Activated naive CD4-positive, alpha-beta T cell treated with anti-CD3 and anti-CD28 coated beads, Interleukin-2, amount 10 ng/mL, durations not matched to agents 7 days and 5 days (primary cell): ENCODE data around the gene KIAA1217.
"Not testable (repeated sequence)": the region's sequence is repeated elsewhere in the genome, so short reads cannot be mapped to it uniquely, and the experiment has no call there.

Experiments used
- CTCF ChIA-PET: fragments of 350-600 bp; sonication (Branson Sonifier 250); formaldehyde crosslinking; loops from one replicate; lab custom pipeline; 2021; ENCODE audit warnings: antibody characterized with exemption; lab: Charles Lee
- DNase-seq: peaks from one replicate; pipeline ENCODE4 v3.0.0-alpha.2; 2020
- H3K27ac Mint-ChIP-seq: one replicate; pipeline ENCODE4 v1.8.0; 2021; ENCODE audit warnings: mild to moderate bottlenecking, moderate library complexity, mixed read lengths
- H3K27me3 Mint-ChIP-seq: one replicate; pipeline ENCODE4 v1.8.0; 2021; ENCODE audit warnings: mild to moderate bottlenecking, mixed read lengths
- H3K36me3 Mint-ChIP-seq: one replicate; pipeline ENCODE4 v1.8.0; 2021; ENCODE audit warnings: mixed read lengths
- H3K4me1 Mint-ChIP-seq: one replicate; pipeline ENCODE4 v1.8.0; 2021; ENCODE audit warnings: mixed read lengths
- H3K4me3 Mint-ChIP-seq: one replicate; pipeline ENCODE4 v1.8.0; 2021; ENCODE audit warnings: mild to moderate bottlenecking, moderate library complexity, mixed read lengths
- H3K9me3 Mint-ChIP-seq: one replicate; pipeline ENCODE4 v1.8.0; 2021; ENCODE audit warnings: mixed read lengths

Gene KIAA1217

GRCh38 chr10:24430591-24430990 is 221.7 kb downstream of the KIAA1217 start:
- H3K36me3 Mint-ChIP-seq, result no peaks in the 10 kb centered on the region
- H3K4me3 Mint-ChIP-seq, result no peak overlapping the region
- peaks cover 4% of the 10 kb centered on the region for H3K9me3 Mint-ChIP-seq
- CTCF ChIA-PET, result no interaction called here
- H3K27me3 Mint-ChIP-seq, result no peaks in the 10 kb centered on the region
- no peaks in the 10 kb centered on the region for H3K4me1 Mint-ChIP-seq
- DNase-seq, result no peak
- no peak overlapping the region for H3K27ac Mint-ChIP-seq

- Mint-ChIP-seq H3K27me3 (no peaks in the 10 kb centered on the region), H3K4me3 (no peak overlapping the region), H3K4me1 (no peaks in the 10 kb centered on the region), H3K9me3 (peaks cover 4% of the 10 kb centered on the region), H3K36me3 (no peaks in the 10 kb centered on the region), H3K27ac (no peak overlapping the region)
- no peak for DNase-seq
- CTCF ChIA-PET, result interaction anchor here (0.7 kb wide), 1 partner anchor 458 kb away, joined by 3 read pairs; no protein-coding TSS in a partner anchor
Observed at GRCh38 chr10:24432478-24433416, 223.8 kb downstream of the KIAA1217 start.

GRCh38 chr10:24433705-24434104 is 224.8 kb downstream of the KIAA1217 start:
- Mint-ChIP-seq H3K27ac (no peak overlapping the region), H3K4me1 (no peaks in the 10 kb centered on the region), H3K27me3 (no peaks in the 10 kb centered on the region), H3K36me3 (no peaks in the 10 kb centered on the region), H3K4me3 (no peak overlapping the region), H3K9me3 (peaks cover 4% of the 10 kb centered on the region)
- CTCF ChIA-PET, result interaction anchor here (0.7 kb wide), 1 partner anchor 458 kb away, joined by 3 read pairs; no protein-coding TSS in a partner anchor
- no peak for DNase-seq

GRCh38 chr10:24434961-24435360 is 226.0 kb downstream of the KIAA1217 start:
- peaks cover 3% of the 10 kb centered on the region for H3K27me3 Mint-ChIP-seq
- no peak overlapping the region for H3K27ac Mint-ChIP-seq
- DNase-seq, result no peak
- H3K4me1 Mint-ChIP-seq, result no peaks in the 10 kb centered on the region
- CTCF ChIA-PET, result no interaction called here
- peaks cover 4% of the 10 kb centered on the region for H3K9me3 Mint-ChIP-seq
- H3K4me3 Mint-ChIP-seq, result no peak overlapping the region
- no peaks in the 10 kb centered on the region for H3K36me3 Mint-ChIP-seq

DNA sequence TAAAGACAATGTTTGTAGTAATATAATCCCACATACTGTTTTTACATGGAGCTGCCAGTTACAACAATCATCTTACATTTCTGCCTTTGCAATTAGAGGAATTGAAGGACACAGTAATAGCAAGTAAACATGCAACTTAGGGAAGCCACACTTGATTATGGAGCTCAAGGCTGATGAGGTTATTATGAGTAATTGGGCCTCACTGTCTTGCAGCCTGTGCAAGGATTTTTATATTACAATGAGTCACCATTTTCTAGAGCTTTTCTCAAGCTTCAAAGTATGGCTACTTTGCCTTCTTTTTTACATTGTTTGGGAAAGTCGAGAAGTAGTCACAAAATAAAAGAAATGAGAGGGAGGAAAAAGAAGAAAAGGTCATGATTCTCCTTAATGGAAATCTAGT is 226.4 kb downstream of the KIAA1217 start:
- no peaks in the 10 kb centered on the region for H3K36me3 Mint-ChIP-seq
- peaks cover 3% of the 10 kb centered on the region for H3K27me3 Mint-ChIP-seq
- H3K4me1 Mint-ChIP-seq, result no peaks in the 10 kb centered on the region
- peaks cover 4% of the 10 kb centered on the region for H3K9me3 Mint-ChIP-seq
- H3K27ac Mint-ChIP-seq, result no peak overlapping the region
- CTCF ChIA-PET, result no interaction called here
- no peak overlapping the region for H3K4me3 Mint-ChIP-seq
- DNase-seq, result no peak

DNA sequence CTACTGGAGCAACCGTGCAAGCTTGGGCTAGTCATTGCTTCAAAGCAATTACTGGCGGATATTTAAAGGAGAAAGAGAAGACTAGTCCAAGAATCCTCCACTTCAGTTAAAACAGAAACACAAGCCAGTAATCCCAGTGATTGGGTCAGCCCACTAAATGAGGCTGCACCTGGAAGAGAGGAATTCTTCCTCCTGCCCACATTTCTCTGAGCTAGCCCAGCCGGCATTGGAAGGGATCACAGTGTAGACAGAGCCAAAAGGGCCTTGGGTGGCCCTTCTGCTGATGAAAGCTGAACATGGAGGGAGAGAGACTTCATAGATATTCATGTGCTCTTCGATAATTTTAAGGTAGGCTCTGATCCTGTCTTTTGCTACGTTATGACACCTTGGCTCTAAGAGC is 228.4 kb downstream of the KIAA1217 start:
- H3K36me3 Mint-ChIP-seq, result no peaks in the 10 kb centered on the region
- DNase-seq, result no peak
- peaks cover 3% of the 10 kb centered on the region for H3K27me3 Mint-ChIP-seq
- CTCF ChIA-PET, result no interaction called here
- H3K4me1 Mint-ChIP-seq, result no peaks in the 10 kb centered on the region
- H3K27ac Mint-ChIP-seq, result no peak overlapping the region
- H3K4me3 Mint-ChIP-seq, result no peak overlapping the region
- peaks cover 4% of the 10 kb centered on the region for H3K9me3 Mint-ChIP-seq

DNA sequence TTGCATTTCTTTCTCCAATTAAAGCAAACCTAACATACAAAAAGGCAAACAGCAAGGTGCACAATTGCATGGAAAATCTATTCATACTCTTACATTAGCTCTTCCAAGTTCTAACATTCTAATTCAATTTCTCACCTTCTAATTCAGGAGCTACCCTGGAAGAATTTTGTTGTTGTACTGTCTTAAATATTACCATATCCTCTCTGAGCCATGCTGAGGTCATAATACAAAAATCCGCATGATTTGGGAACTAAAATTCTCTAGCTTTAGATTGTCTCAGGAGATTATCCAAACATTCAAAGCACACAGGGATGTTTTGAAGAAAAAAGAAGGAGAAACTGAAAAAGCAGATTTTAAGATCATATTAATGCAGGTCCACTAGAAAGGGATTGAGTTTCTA is 229.9 kb downstream of the KIAA1217 start:
- CTCF ChIA-PET, result interaction anchor here (0.8 to 1.2 kb wide), 2 partner anchors 65 to 81 kb away, joined by 3 read pairs; no protein-coding TSS in a partner anchor
- no peak for DNase-seq
- H3K36me3 Mint-ChIP-seq, result no peaks in the 10 kb centered on the region
- H3K27ac Mint-ChIP-seq, result no peak overlapping the region
- H3K4me1 Mint-ChIP-seq, result no peaks in the 10 kb centered on the region
- H3K4me3 Mint-ChIP-seq, result no peak overlapping the region
- H3K9me3 Mint-ChIP-seq, result peaks cover 4% of the 10 kb centered on the region
- H3K27me3 Mint-ChIP-seq, result peaks cover 3% of the 10 kb centered on the region

DNA sequence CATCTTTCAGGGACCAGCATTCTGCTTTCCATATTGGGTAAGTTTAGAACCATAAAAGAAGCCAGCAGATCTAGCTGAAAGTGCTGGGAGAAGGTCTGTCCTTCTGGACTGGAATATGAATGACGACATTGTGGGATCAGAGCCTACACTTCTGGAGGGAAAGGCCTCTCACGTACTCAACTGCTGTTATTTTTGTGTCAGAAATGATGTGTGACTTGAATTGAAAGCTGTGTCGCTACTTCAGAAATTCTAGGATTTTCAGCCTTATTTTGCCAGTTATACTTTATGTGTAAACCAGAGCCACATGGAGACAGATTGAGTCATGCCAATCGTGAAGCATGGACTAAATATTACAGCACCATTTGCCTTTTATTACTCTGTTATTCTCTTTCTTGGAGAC is 231.0 kb downstream of the KIAA1217 start:
- no peaks in the 10 kb centered on the region for H3K9me3 Mint-ChIP-seq
- H3K27me3 Mint-ChIP-seq, result peaks cover 3% of the 10 kb centered on the region
- no peak overlapping the region for H3K27ac Mint-ChIP-seq
- CTCF ChIA-PET, result interaction anchor here (1.2 kb wide), 1 partner anchor 64 kb away, joined by 3 read pairs; no protein-coding TSS in a partner anchor
- H3K4me3 Mint-ChIP-seq, result no peak overlapping the region
- DNase-seq, result no peak
- H3K4me1 Mint-ChIP-seq, result no peaks in the 10 kb centered on the region
- H3K36me3 Mint-ChIP-seq, result no peaks in the 10 kb centered on the region

- no peak overlapping the region for H3K27ac Mint-ChIP-seq
Observed at GRCh38 chr10:24440817-24441797, 232.2 kb downstream of the KIAA1217 start.

GRCh38 chr10:24442234-24442633 is 233.3 kb downstream of the KIAA1217 start:
- Mint-ChIP-seq H3K36me3 (no peaks in the 10 kb centered on the region), H3K27me3 (peaks cover 7% of the 10 kb centered on the region), H3K4me3 (no peak overlapping the region), H3K9me3 (no peaks in the 10 kb centered on the region), H3K4me1 (no peaks in the 10 kb centered on the region), H3K27ac (no peak overlapping the region)
- no peak for DNase-seq
- CTCF ChIA-PET, result no interaction called here

More at GRCh38 chr10:24440817-24441797, 232.2 kb downstream of the KIAA1217 start:
- Mint-ChIP-seq H3K4me3 (no peak overlapping the region), H3K9me3 (no peaks in the 10 kb centered on the region), H3K4me1 (no peaks in the 10 kb centered on the region), H3K27me3 (peaks cover 3% of the 10 kb centered on the region), H3K36me3 (no peaks in the 10 kb centered on the region)
- CTCF ChIA-PET, result no interaction called here
- no peak for DNase-seq

DNA sequence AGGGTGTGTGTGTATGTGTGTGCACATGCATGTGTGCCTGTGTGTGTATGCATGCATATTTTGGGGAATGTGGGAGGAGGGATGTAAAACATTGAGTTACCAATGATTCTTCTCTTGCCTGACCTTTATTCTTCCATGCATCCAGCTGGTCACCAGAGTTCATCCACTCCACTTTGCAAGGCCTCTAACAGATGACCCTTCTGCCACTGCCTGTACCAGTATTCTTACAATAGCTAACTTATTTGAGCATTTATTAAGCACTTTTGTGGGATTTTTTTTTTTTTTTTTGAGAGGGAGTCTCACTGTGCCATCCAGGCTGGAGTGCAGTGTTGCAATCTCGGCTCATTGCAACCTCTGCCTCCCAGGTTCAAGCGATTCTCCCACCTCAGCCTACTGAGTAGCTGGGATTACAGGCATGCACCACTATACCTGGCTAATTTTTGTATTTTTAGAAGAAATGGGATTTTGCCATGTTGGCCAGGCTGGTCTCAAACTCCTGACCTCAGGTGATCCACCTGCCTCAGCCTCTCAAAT is 233.8 kb downstream of the KIAA1217 start:
- H3K4me1 Mint-ChIP-seq, H3K36me3 Mint-ChIP-seq, H3K9me3 Mint-ChIP-seq, H3K27ac Mint-ChIP-seq, H3K27me3 Mint-ChIP-seq, CTCF ChIA-PET, H3K4me3 Mint-ChIP-seq, DNase-seq: not testable (repeated sequence)

DNA sequence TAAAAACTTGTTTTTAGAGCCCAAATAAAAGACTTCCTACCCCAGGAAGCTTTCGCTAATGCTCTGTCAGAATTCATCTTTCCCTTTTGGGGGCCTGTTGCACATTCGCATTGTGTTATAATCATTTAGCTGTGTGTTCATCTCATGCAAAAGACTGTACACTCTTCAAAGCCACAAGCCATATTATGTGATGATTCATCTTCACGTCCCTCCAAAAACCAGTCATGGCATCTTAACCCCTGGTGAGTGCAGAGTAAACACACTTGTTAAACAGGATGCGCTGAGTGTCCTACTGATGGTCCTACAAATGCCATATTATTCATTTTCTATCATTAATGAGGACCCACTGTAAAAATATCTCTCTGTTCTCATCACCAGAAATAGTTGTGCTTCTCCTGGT is 235.4 kb downstream of the KIAA1217 start:
- Mint-ChIP-seq H3K36me3 (no peaks in the 10 kb centered on the region), H3K4me3 (no peak overlapping the region), H3K9me3 (no peaks in the 10 kb centered on the region), H3K4me1 (no peaks in the 10 kb centered on the region), H3K27me3 (peaks cover 7% of the 10 kb centered on the region), H3K27ac (no peak overlapping the region)
- no peak for DNase-seq
- CTCF ChIA-PET, result no interaction called here

DNA sequence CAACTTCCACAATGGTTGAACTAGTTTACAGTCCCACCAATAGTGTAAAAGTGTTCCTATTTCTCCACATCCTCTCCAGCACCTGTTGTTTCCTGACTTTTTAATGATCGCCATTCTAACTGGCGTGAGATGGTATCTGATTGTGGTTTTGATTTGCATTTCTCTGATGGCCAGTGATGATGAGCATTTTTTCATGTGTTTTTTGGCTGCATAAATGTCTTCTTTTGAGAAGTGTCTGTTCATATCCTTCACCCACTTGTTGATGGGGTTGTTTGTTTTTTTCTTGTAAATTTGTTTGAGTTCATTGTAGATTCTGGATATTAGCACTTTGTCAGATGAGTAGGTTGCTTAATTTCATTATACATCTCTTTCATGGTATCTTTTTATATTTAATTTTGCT is 237.0 kb downstream of the KIAA1217 start:
- H3K4me1 Mint-ChIP-seq, CTCF ChIA-PET, H3K36me3 Mint-ChIP-seq, H3K27me3 Mint-ChIP-seq, H3K9me3 Mint-ChIP-seq, DNase-seq, H3K4me3 Mint-ChIP-seq, H3K27ac Mint-ChIP-seq: not testable (repeated sequence)

GRCh38 chr10:24446739-24447138 is 237.8 kb downstream of the KIAA1217 start:
- Mint-ChIP-seq H3K36me3 (no peaks in the 10 kb centered on the region), H3K27me3 (peaks cover 13% of the 10 kb centered on the region), H3K4me1 (peaks cover 9% of the 10 kb centered on the region), H3K27ac (no peak overlapping the region), H3K4me3 (no peak overlapping the region), H3K9me3 (no peaks in the 10 kb centered on the region)
- CTCF ChIA-PET, result no interaction called here
- no peak for DNase-seq
